ENCODE data around the gene ARMC5.

Gene ARMC5

GRCh38 chr16:31451201-31451600 is 8.1 kb upstream of the ARMC5 start:
- no peak overlapping the region for H2AFZ ChIP-seq (ENCODE audit: low read depth, low read length)
- TF ChIP-seq, protein P1, sequence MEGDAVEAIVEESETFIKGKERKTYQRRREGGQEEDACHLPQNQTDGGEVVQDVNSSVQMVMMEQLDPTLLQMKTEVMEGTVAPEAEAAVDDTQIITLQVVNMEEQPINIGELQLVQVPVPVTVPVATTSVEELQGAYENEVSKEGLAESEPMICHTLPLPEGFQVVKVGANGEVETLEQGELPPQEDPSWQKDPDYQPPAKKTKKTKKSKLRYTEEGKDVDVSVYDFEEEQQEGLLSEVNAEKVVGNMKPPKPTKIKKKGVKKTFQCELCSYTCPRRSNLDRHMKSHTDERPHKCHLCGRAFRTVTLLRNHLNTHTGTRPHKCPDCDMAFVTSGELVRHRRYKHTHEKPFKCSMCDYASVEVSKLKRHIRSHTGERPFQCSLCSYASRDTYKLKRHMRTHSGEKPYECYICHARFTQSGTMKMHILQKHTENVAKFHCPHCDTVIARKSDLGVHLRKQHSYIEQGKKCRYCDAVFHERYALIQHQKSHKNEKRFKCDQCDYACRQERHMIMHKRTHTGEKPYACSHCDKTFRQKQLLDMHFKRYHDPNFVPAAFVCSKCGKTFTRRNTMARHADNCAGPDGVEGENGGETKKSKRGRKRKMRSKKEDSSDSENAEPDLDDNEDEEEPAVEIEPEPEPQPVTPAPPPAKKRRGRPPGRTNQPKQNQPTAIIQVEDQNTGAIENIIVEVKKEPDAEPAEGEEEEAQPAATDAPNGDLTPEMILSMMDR (IDR thresholded peaks at IDR 0.05; ENCODE audit: borderline replicate concordance, extremely low read depth, low read length, poor library complexity, severe bottlenecking), result no peak
- TF ChIP-seq EZH2 (IDR thresholded peaks at IDR 0.05; ENCODE audit: borderline replicate concordance, low read depth, low read length, severe bottlenecking), result no peak
- no peak overlapping the region for H3K4me2 ChIP-seq (ENCODE audit: insufficient read depth, low read length)
- H3K27ac ChIP-seq (ENCODE audit: low read length), result no peak overlapping the region
- H3K4me3 ChIP-seq (ENCODE audit: low read depth in 1 of 2, low read length in 2 of 2), result no peak overlapping the region
- H3K36me3 ChIP-seq (ENCODE audit: insufficient read depth, low read length), result peaks cover 16% of the 10 kb centered on the region
- ATAC-seq (ENCODE audit: insufficient read depth, low read depth) (no peak), DNase-seq (no peak)
- H4K20me1 ChIP-seq (ENCODE audit: insufficient read depth, low read length), result peaks cover 25% of the 10 kb centered on the region
- H3K4me1 ChIP-seq (ENCODE audit: insufficient read depth, low read length), result peaks cover 13% of the 10 kb centered on the region
- no peaks in the 10 kb centered on the region for H3K9me3 ChIP-seq (ENCODE audit: insufficient read depth, low read length, severe bottlenecking)
- H3K9ac ChIP-seq (ENCODE audit: low read depth, low read length), result no peak overlapping the region
- H3K27me3 ChIP-seq (ENCODE audit: insufficient read depth, low read length, poor library complexity), result no peaks in the 10 kb centered on the region
- peaks cover 19% of the 10 kb centered on the region for H3K79me2 ChIP-seq (ENCODE audit: insufficient read depth, low read length)

DNA sequence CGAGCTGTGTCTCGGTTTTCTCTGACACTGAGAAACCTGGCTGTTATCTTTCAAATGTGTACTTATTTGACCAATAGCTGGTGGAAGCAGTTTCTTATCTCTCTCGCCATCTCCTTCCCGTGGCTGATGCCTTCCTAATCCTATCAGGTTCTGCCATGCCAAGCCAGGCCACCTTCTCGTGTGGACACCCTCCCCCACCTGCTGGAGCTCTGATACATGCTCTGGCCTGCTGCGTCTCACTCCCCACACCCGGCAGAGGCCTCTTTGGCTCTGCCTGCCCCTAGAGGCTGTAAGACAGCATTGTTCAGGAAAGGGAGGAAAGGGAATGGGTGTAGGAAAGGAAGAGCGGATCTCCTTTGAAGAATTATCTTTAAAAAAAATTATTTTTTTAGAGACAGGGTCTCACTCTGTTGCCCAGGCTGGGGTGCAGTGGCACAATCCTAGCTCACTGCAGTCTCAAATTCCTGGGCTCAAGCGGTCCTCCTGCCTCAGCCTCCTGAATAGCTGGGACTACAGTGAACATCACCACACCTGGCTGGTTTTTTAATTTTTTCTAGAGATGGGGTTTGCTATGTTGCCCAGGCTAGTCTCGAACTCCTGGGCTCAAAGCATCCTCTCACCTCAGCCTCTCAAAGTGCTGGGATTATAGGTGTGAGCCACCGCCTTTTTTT is 7.5 kb upstream of the ARMC5 start:
- DNase-seq (no peak), ATAC-seq (ENCODE audit: insufficient read depth, low read depth) (peak; percentile 61)
- no peak overlapping the region for H3K27ac ChIP-seq (ENCODE audit: low read length)
- no peak overlapping the region for H3K4me3 ChIP-seq (ENCODE audit: low read depth in 1 of 2, low read length in 2 of 2)
- H3K4me2 ChIP-seq (ENCODE audit: insufficient read depth, low read length), result no peak overlapping the region
- no peak overlapping the region for H2AFZ ChIP-seq (ENCODE audit: low read depth, low read length)
- no peak overlapping the region for H3K9ac ChIP-seq (ENCODE audit: low read depth, low read length)
- H4K20me1 ChIP-seq (ENCODE audit: insufficient read depth, low read length), result peaks cover 29% of the 10 kb centered on the region
- H3K27me3 ChIP-seq (ENCODE audit: insufficient read depth, low read length, poor library complexity), result no peaks in the 10 kb centered on the region
- H3K4me1 ChIP-seq (ENCODE audit: insufficient read depth, low read length), result peaks cover 19% of the 10 kb centered on the region
- peaks cover 24% of the 10 kb centered on the region for H3K79me2 ChIP-seq (ENCODE audit: insufficient read depth, low read length)
- H3K9me3 ChIP-seq (ENCODE audit: insufficient read depth, low read length, severe bottlenecking), result no peaks in the 10 kb centered on the region
- peaks cover 18% of the 10 kb centered on the region for H3K36me3 ChIP-seq (ENCODE audit: insufficient read depth, low read length)
- TF ChIP-seq, protein P1 (IDR thresholded peaks at IDR 0.05; ENCODE audit: borderline replicate concordance, extremely low read depth, low read length, poor library complexity, severe bottlenecking), result peak; percentile 42
- no peak for TF ChIP-seq EZH2 (IDR thresholded peaks at IDR 0.05; ENCODE audit: borderline replicate concordance, low read depth, low read length, severe bottlenecking)

- H3K4me3 ChIP-seq (ENCODE audit: low read depth in 1 of 2, low read length in 2 of 2), result no peak overlapping the region
- DNase-seq (no peak), ATAC-seq (ENCODE audit: insufficient read depth, low read depth) (no peak)
- no peak overlapping the region for H3K9ac ChIP-seq (ENCODE audit: low read depth, low read length)
- no peaks in the 10 kb centered on the region for H3K27me3 ChIP-seq (ENCODE audit: insufficient read depth, low read length, poor library complexity)
- H2AFZ ChIP-seq (ENCODE audit: low read depth, low read length), result no peak overlapping the region
- no peak overlapping the region for H3K27ac ChIP-seq (ENCODE audit: low read length)
- H3K79me2 ChIP-seq (ENCODE audit: insufficient read depth, low read length), result peaks cover 33% of the 10 kb centered on the region
- no peaks in the 10 kb centered on the region for H3K9me3 ChIP-seq (ENCODE audit: insufficient read depth, low read length, severe bottlenecking)
- no peak for TF ChIP-seq EZH2 (IDR thresholded peaks at IDR 0.05; ENCODE audit: borderline replicate concordance, low read depth, low read length, severe bottlenecking)
- TF ChIP-seq, protein P1 (IDR thresholded peaks at IDR 0.05; ENCODE audit: borderline replicate concordance, extremely low read depth, low read length, poor library complexity, severe bottlenecking), result no peak
- peaks cover 28% of the 10 kb centered on the region for H3K4me1 ChIP-seq (ENCODE audit: insufficient read depth, low read length)
- peaks cover 38% of the 10 kb centered on the region for H4K20me1 ChIP-seq (ENCODE audit: insufficient read depth, low read length)
- H3K36me3 ChIP-seq (ENCODE audit: insufficient read depth, low read length), result peaks cover 24% of the 10 kb centered on the region
- no peak overlapping the region for H3K4me2 ChIP-seq (ENCODE audit: insufficient read depth, low read length)
Observed at GRCh38 chr16:31452631-31453106, 6.6 kb upstream of the ARMC5 start.
